GM13977 (cell line): ENCODE measurements around the gene COL11A1.

ENCODE experiments used
- DNase-seq: peaks from one replicate; pipeline ENCODE4 v3.0.0; 2012; ENCODE audit warnings: low spot score
- in situ Hi-C: fragments of 300-500 bp; cut with MboI; formaldehyde crosslinking; loops from one replicate; pipeline ENCODE4 v1.12.0; 2022; ENCODE audit warnings: low sequenced_read_pairs, low pct_unique_long_range_greater_than_20kb, mixed read lengths, inconsistent platforms; ENCODE audit not compliant: unreplicated experiment
- TF ChIP-seq, protein P1 (sequence below): IDR thresholded peaks from 2 replicates; pipeline ENCODE4 v1.5.1; 2012; ENCODE audit warnings: mild to moderate bottlenecking, control low read depth; ENCODE audit not compliant: insufficient read depth; ENCODE audit errors: extremely low read depth, missing control alignments

COL11A1 gene

DNA sequence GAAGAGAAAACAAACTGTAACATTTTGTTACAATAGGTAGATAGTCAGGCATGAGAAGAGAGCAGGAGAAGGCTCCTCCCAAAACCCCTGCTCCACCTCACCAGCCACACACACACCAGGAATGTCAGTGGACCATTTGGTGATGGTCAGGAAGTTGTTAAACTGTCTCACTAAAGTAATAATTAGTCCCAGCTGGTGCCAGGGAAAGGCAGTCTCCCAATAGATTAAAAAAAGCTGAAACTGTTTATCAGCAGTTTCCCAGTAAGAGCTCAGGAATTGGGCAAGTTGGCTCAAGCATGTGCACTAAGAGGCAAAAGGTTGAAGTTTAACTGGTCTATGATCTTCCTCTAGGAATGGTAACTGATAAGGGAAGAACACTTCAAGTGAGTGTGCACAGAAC is 249.6 kb downstream of the COL11A1 start:
- in situ Hi-C loops: no loop called here
- TF ChIP-seq, protein P1, sequence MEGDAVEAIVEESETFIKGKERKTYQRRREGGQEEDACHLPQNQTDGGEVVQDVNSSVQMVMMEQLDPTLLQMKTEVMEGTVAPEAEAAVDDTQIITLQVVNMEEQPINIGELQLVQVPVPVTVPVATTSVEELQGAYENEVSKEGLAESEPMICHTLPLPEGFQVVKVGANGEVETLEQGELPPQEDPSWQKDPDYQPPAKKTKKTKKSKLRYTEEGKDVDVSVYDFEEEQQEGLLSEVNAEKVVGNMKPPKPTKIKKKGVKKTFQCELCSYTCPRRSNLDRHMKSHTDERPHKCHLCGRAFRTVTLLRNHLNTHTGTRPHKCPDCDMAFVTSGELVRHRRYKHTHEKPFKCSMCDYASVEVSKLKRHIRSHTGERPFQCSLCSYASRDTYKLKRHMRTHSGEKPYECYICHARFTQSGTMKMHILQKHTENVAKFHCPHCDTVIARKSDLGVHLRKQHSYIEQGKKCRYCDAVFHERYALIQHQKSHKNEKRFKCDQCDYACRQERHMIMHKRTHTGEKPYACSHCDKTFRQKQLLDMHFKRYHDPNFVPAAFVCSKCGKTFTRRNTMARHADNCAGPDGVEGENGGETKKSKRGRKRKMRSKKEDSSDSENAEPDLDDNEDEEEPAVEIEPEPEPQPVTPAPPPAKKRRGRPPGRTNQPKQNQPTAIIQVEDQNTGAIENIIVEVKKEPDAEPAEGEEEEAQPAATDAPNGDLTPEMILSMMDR: no peak
- DNase-seq: no peak

DNA sequence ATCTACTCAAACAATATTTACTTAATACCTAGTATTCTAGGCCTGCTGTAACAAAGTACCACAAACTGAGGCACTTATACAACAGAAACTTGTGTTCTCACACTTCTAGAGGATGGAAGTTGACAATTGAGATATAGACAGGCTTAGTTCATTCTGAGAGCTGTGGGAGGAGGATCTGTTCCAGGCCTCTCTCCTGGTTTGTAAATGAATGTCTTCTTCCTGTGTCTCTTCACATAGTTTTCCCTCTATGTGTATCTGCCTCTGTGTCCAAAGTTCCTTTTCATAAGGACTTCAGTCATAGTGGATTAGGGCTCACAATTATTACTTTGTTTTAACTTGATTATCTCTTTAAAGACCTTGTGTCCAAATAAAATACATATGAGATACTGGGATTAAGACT is 251.1 kb downstream of the COL11A1 start:
- no peak for DNase-seq
- in situ Hi-C loops: no loop called here
- TF ChIP-seq, protein P1: no peak

GRCh38 chr1:102853701-102854187 is 254.6 kb downstream of the COL11A1 start:
- in situ Hi-C loops: no loop called here
- no peak for DNase-seq
- TF ChIP-seq, protein P1: no peak

GRCh38 chr1:102853136-102853535 is 255.2 kb downstream of the COL11A1 start:
- DNase-seq: no peak
- in situ Hi-C loops: no loop called here
- TF ChIP-seq, protein P1: no peak

DNA sequence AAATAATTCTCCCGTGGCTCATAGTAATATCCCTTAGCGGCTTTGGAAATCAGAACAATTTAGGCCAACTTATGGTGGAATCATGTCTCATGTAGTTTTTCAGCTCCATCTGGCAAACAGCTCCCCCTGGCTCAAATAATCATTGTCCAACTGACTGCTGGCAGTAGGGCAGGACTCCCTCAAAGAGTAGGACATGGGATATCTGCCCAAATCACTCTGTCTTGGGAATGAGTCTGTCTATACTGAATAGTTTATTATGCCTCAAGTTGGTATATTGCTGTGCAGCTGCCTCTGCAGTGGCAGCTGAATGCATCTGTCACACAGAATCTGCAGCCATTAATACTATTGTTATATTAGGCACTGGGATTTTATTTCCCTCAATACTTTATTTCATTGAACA is 255.7 kb downstream of the COL11A1 start:
- no peak for DNase-seq
- TF ChIP-seq, protein P1: no peak
- in situ Hi-C loops: no loop called here

- DNase-seq: no peak
- in situ Hi-C loops: no loop called here
- TF ChIP-seq, protein P1: no peak
Measured at GRCh38 chr1:102851616-102852015, 256.7 kb downstream of the COL11A1 start.

GRCh38 chr1:102842606-102843005 is 265.7 kb downstream of the COL11A1 start:
- no peak for DNase-seq
- TF ChIP-seq, protein P1: no peak
- in situ Hi-C loops: no loop called here
